PFSK-1 (cell line): ENCODE measurements around the gene TMEM266.

Experiments
- FOXP2 ChIP-seq: optimal IDR thresholded peaks from 2 replicates; pipeline ENCODE3; 2011; ENCODE audit warnings: borderline replicate concordance, control low read depth, inconsistent platforms; ENCODE audit not compliant: insufficient read depth; ENCODE audit errors: extremely low read length, extremely low read depth
- POLR2AphosphoS5 ChIP-seq: IDR thresholded peaks from 2 replicates; pipeline ENCODE4 v1.6.1; 2012; ENCODE audit warnings: low read depth, mild to moderate bottlenecking, control low read depth, low read length, moderate library complexity
- SIN3A ChIP-seq: IDR thresholded peaks from 2 replicates; pipeline ENCODE4 v1.6.1; 2012; ENCODE audit warnings: mild to moderate bottlenecking, low read length, moderate library complexity, borderline replicate concordance; ENCODE audit not compliant: insufficient read depth
- TAF1 ChIP-seq: IDR thresholded peaks from 2 replicates; pipeline ENCODE4 v1.6.1; 2012; ENCODE audit warnings: low read length, control low read depth, borderline replicate concordance; ENCODE audit not compliant: insufficient read depth
- TF ChIP-seq, protein P1 (sequence below), 2 experiments: IDR thresholded peaks; 2 replicates each; pipeline versions ENCODE4 v1.6.1 to v1.8.0; 2011 to 2012; ENCODE audit warnings: low read depth in 2 of 2, low read length in 2 of 2, control low read depth in 1 of 2, inconsistent platforms in 1 of 2, mild to moderate bottlenecking in 1 of 2, moderate library complexity in 1 of 2; ENCODE audit not compliant: insufficient read depth in 1 of 2

The TMEM266 gene

DNA sequence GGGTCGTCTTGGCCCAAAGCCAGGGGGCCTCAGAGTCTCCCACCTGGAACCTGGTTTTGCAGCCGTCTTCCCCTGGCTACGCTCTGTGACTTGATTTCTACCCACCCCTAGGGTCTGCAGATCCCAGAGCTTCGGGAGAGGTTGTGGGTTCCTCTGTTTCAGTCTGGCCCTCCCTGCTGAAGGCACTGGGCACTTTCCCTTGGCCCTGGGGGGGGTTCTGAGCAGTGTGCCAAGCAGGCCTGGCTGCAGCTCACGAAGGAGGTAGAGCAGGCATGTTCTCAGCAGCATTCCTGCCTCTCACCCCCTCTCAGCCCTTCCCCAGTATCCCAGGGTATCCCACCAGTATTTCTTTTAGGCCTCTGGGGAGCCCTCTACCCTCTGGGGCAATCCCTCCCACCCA lies 99.0 kb downstream of the TMEM266 start:
- TF ChIP-seq FOXP2 = no peak
- TF ChIP-seq, protein P1, sequence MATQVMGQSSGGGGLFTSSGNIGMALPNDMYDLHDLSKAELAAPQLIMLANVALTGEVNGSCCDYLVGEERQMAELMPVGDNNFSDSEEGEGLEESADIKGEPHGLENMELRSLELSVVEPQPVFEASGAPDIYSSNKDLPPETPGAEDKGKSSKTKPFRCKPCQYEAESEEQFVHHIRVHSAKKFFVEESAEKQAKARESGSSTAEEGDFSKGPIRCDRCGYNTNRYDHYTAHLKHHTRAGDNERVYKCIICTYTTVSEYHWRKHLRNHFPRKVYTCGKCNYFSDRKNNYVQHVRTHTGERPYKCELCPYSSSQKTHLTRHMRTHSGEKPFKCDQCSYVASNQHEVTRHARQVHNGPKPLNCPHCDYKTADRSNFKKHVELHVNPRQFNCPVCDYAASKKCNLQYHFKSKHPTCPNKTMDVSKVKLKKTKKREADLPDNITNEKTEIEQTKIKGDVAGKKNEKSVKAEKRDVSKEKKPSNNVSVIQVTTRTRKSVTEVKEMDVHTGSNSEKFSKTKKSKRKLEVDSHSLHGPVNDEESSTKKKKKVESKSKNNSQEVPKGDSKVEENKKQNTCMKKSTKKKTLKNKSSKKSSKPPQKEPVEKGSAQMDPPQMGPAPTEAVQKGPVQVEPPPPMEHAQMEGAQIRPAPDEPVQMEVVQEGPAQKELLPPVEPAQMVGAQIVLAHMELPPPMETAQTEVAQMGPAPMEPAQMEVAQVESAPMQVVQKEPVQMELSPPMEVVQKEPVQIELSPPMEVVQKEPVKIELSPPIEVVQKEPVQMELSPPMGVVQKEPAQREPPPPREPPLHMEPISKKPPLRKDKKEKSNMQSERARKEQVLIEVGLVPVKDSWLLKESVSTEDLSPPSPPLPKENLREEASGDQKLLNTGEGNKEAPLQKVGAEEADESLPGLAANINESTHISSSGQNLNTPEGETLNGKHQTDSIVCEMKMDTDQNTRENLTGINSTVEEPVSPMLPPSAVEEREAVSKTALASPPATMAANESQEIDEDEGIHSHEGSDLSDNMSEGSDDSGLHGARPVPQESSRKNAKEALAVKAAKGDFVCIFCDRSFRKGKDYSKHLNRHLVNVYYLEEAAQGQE (IDR thresholded peaks at IDR 0.05; ENCODE audit: insufficient read depth in 1 of 2, low read depth in 2 of 2, low read length in 2 of 2) = no peak
- no peak for TF ChIP-seq SIN3A
- no peak for TF ChIP-seq TAF1
- TF ChIP-seq POLR2AphosphoS5 = no peak

DNA sequence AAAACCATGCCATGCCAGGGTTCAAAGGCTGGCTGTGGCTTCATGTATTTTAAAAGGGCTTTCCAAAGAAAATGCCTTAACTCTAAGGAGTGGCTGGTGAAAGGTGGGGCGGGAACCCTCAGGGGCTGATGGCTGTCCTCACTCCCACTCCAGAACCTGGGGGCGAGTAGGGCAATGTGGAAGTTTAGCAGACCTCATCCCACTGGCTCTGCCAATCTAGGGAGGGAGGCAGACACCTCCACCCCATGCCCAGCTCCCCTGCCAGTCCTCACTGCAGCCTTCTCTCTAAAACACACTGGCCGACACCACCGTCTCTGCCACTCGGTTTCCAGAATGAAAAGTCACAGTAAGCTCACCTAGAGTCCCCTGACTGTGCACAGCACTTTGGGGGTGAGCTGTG lies 99.5 kb downstream of the TMEM266 start:
- no peak for TF ChIP-seq POLR2AphosphoS5
- TF ChIP-seq, protein P1 (IDR thresholded peaks at IDR 0.05; ENCODE audit: insufficient read depth in 1 of 2, low read depth in 2 of 2, low read length in 2 of 2) = no peak
- TF ChIP-seq FOXP2 = no peak

DNA sequence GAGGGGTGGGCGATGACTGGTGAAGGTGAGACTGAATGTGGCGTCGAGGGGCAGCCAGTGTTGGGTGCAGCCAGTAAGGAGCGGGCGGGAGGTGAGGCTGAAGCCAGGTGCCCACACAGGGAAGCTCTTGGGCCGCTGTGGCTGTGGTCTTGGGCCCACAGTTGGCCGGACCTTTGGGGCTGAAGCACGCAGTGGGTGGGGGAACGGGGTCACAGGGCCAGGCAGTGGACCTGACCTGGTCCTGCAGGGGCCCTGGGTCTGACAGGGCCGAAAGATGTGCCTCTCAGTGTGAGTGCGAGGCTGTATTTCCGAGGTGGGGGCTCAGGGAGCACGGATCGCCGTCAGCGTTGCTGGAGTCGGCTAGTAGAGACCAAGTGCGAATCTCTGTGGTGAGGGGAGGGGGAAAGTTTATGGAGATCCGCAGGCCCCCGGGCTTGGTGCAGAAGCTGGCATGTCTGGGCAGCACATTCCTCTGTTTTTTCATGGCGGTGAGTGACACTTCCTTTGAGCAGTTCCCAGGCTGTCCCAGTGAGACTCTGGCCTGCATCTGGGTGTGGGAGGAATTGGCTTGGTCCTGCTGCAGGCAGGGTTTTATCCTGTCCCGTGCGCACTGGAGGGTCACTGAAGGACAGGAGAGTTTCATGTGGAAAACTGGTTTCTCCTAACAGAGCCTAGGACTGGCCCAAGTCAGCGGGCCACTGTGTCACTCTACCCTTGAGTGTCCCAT lies 100.8 kb downstream of the TMEM266 start:
- no peak for TF ChIP-seq FOXP2
- no peak for TF ChIP-seq TAF1
- TF ChIP-seq SIN3A = no peak
- TF ChIP-seq, protein P1 (IDR thresholded peaks at IDR 0.05; ENCODE audit: insufficient read depth in 1 of 2, low read depth in 2 of 2, low read length in 2 of 2) = no peak
- TF ChIP-seq POLR2AphosphoS5 = no peak

DNA sequence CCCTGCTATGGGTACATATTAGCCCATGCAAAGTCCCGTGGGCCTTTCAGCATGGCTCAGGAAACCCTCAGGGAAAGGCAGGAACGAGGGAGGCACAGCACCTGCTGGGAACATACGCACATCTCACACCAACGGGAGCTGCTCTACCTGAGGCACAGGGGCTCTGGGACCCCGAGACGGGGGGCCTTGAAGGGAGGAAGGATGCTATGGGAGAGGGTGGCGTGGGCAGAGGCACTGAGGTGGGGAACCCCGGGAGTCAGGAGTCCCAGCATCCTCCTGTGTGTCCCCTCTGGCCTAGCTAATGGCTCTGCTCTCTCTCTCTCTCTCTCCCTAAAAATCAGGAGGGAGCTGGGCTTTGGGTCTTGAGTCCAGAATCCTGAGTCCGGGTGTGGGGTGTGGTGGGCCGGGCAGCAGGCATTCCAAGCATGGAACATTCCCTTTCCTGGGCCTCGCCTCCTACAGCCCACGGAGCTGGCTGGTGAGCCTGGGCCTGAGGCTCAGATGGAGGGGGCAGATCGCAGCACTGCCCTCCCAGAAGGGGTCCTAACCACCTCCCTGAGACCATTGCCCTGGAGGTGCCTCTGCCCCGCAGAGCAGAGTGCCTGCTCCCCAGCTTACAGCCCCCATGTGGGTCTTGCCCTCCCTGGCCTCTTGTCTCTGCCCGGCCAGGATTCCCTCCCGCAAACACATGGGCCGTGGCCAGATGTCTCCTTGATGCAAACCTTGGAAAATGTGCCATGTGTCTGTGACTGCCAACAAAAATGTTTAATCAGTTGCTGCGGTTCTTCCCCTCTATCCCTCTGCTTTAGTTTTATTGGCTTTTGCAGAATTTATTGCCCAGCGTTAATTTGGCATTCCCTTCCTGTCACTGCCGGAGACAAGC lies 101.6 kb downstream of the TMEM266 start:
- TF ChIP-seq SIN3A (no peak), TAF1 (no peak), FOXP2 (no peak), POLR2AphosphoS5 (no peak)
- TF ChIP-seq, protein P1 (IDR thresholded peaks at IDR 0.05; ENCODE audit: insufficient read depth in 1 of 2, low read depth in 2 of 2, low read length in 2 of 2) = no peak
